Jurkat, Clone E6-1 (cell line): ENCODE measurements around the gene CATSPER4.

Source experiments
- DNase-seq: peaks from one replicate; pipeline ENCODE4 v3.0.0-alpha.2; 2011; ENCODE audit warnings: low read depth, low spot score
- H3K4me3 ChIP-seq: 2 replicates; pipeline ENCODE4 v1.5.1; 2011; ENCODE audit warnings: mild to moderate bottlenecking, low read length, control low read depth, moderate library complexity

The CATSPER4 gene

GRCh38 chr1:26187882-26188281 lies 2.5 kb upstream of the CATSPER4 start:
- DNase-seq = no peak
- no peak overlapping the region for H3K4me3 ChIP-seq

GRCh38 chr1:26188477-26188876 lies 1.9 kb upstream of the CATSPER4 start:
- no peak for DNase-seq
- H3K4me3 ChIP-seq = no peak overlapping the region

GRCh38 chr1:26189331-26189730 lies 1.1 kb upstream of the CATSPER4 start:
- DNase-seq = no peak
- H3K4me3 ChIP-seq = no peak overlapping the region

GRCh38 chr1:26189751-26190275 lies 589 bp upstream of the CATSPER4 start:
- no peak for DNase-seq
- no peak overlapping the region for H3K4me3 ChIP-seq

- no peak overlapping the region for H3K4me3 ChIP-seq
- DNase-seq = peak; percentile 32
Measured at GRCh38 chr1:26191739-26192138, 1.3 kb downstream of the CATSPER4 start.

- no peak overlapping the region for H3K4me3 ChIP-seq
- no peak for DNase-seq
Measured at GRCh38 chr1:26195805-26196204, 5.4 kb downstream of the CATSPER4 start.

GRCh38 chr1:26197301-26197700 lies 6.9 kb downstream of the CATSPER4 start:
- no peak overlapping the region for H3K4me3 ChIP-seq
- DNase-seq = no peak

- no peak for DNase-seq
Measured at GRCh38 chr1:26197813-26198212, 7.4 kb downstream of the CATSPER4 start.

GRCh38 chr1:26200413-26200812 lies 10.0 kb downstream of the CATSPER4 start:
- H3K4me3 ChIP-seq = no peak overlapping the region
- DNase-seq = no peak

More at GRCh38 chr1:26197813-26198212, 7.4 kb downstream of the CATSPER4 start:
- H3K4me3 ChIP-seq = no peak overlapping the region

- no peak overlapping the region for H3K4me3 ChIP-seq
- no peak for DNase-seq
Measured at GRCh38 chr1:26203642-26204318, 13.4 kb downstream of the CATSPER4 start.

GRCh38 chr1:26210147-26210870 lies 19.9 kb downstream of the CATSPER4 start:
- DNase-seq = no peak

GRCh38 chr1:26212726-26213125 lies 22.3 kb downstream of the CATSPER4 start:
- no peak for DNase-seq
- H3K4me3 ChIP-seq = no peak overlapping the region

More at GRCh38 chr1:26210147-26210870, 19.9 kb downstream of the CATSPER4 start:
- no peak overlapping the region for H3K4me3 ChIP-seq

GRCh38 chr1:26213335-26213905 lies 23.0 kb downstream of the CATSPER4 start:
- DNase-seq = no peak
- H3K4me3 ChIP-seq = no peak overlapping the region

GRCh38 chr1:26215246-26215645 lies 24.8 kb downstream of the CATSPER4 start:
- no peak overlapping the region for H3K4me3 ChIP-seq
- DNase-seq = no peak

GRCh38 chr1:26218906-26219494 lies 28.6 kb downstream of the CATSPER4 start:
- H3K4me3 ChIP-seq = no peak overlapping the region
- DNase-seq = no peak

GRCh38 chr1:26220199-26220912 lies 30.0 kb downstream of the CATSPER4 start:
- no peak overlapping the region for H3K4me3 ChIP-seq
- DNase-seq = no peak

GRCh38 chr1:26221094-26221493 lies 30.7 kb downstream of the CATSPER4 start:
- no peak overlapping the region for H3K4me3 ChIP-seq
- no peak for DNase-seq

- H3K4me3 ChIP-seq = no peak overlapping the region
- no peak for DNase-seq
Measured at GRCh38 chr1:26224606-26225005, 34.2 kb downstream of the CATSPER4 start.
